SU-DHL-6 (cell line): ENCODE data around the gene RHEX.
"Not testable (repeated sequence)": the region's sequence is repeated elsewhere in the genome, so short reads cannot be mapped to it uniquely, and the experiment has no call there.

Experiments used
- EZH2phosphoT487 ChIP-seq: fragments of 200-600 bp; sonication (generic), shearing (Covaris generic); conservative IDR thresholded peaks from 2 replicates; pipeline ENCODE4 v1.6.1; 2018; ENCODE audit warnings: mild to moderate bottlenecking, antibody characterized with exemption, low read length, moderate library complexity, mixed read lengths
- TF ChIP-seq, protein P1 (sequence below): fragments of 200-600 bp; sonication (generic); IDR thresholded peaks from one replicate; pipeline ENCODE4 v1.5.1; 2017; ENCODE audit warnings: antibody characterized with exemption, mild to moderate bottlenecking, low read length, moderate library complexity; ENCODE audit not compliant: insufficient read depth, poor library complexity, severe bottlenecking

GRCh38 chr1:206055069-206055625 lies 2.2 kb downstream of the RHEX start:
- TF ChIP-seq, protein P1, sequence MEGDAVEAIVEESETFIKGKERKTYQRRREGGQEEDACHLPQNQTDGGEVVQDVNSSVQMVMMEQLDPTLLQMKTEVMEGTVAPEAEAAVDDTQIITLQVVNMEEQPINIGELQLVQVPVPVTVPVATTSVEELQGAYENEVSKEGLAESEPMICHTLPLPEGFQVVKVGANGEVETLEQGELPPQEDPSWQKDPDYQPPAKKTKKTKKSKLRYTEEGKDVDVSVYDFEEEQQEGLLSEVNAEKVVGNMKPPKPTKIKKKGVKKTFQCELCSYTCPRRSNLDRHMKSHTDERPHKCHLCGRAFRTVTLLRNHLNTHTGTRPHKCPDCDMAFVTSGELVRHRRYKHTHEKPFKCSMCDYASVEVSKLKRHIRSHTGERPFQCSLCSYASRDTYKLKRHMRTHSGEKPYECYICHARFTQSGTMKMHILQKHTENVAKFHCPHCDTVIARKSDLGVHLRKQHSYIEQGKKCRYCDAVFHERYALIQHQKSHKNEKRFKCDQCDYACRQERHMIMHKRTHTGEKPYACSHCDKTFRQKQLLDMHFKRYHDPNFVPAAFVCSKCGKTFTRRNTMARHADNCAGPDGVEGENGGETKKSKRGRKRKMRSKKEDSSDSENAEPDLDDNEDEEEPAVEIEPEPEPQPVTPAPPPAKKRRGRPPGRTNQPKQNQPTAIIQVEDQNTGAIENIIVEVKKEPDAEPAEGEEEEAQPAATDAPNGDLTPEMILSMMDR, result not testable (repeated sequence)
- not testable (repeated sequence) for TF ChIP-seq EZH2phosphoT487
